Endothelial cell of umbilical vein (primary cell): ENCODE measurements around the gene FNBP1. TPM values are rescaled to one million over a fixed set of nuclear protein-coding genes. Genes with fewer than 3 reads are reported as not detected.

Source experiments
- BruUV-seq: library from RNA; stranded (reverse); fragments of 400-500 nt; replicated peaks from 2 replicates; lab custom pipeline; 2021; lab: Mats Ljungman, UMichigan
- CTCF ChIA-PET: fragments of 300-600, 350-600 bp; sonication (Branson Sonifier 250); formaldehyde crosslinking; loops from one replicate; lab custom pipeline; 2021; ENCODE audit warnings: antibody characterized with exemption, inconsistent platforms; lab: Charles Lee
- POLR2A ChIA-PET: fragments of 300-600, 350-600 bp; sonication (Branson Sonifier 250); formaldehyde crosslinking; loops from one replicate; lab custom pipeline; 2021; ENCODE audit warnings: antibody characterized with exemption, inconsistent platforms; lab: Charles Lee
- DNase-seq: peaks from one replicate; pipeline ENCODE4 v3.0.0-alpha.2; 2011; ENCODE audit warnings: low read depth, low spot score
- FAIRE-seq: peaks from 2 replicates; lab custom pipeline; 2011; peaks lifted over from hg19 to GRCh38; lab: Jason Lieb, UNC
- H2AFZ ChIP-seq: 2 replicates; pipeline ENCODE4 v1.6.0; 2012; ENCODE audit warnings: low read depth, low read length, control low read depth, inconsistent platforms
- H3K27ac ChIP-seq: 2 replicates; pipeline ENCODE4 v1.5.1; 2011; ENCODE audit warnings: low read depth, mild to moderate bottlenecking, control low read depth, low read length, moderate library complexity; ENCODE audit not compliant: insufficient read depth
- H3K27me3 ChIP-seq, 2 experiments: 2 replicates each; pipeline versions ENCODE4 v1.6.0 to v1.6.1; 2011; ENCODE audit warnings: low read length in 2 of 2, mixed read lengths in 1 of 2; ENCODE audit not compliant: control insufficient read depth in 2 of 2, insufficient read depth in 2 of 2
- H3K36me3 ChIP-seq, 2 experiments: 2 replicates in 1 of 2; 3 replicates in 1 of 2; pipeline ENCODE4 v1.5.1; 2011; ENCODE audit warnings: low read length in 2 of 2, mild to moderate bottlenecking in 1 of 2, moderate library complexity in 1 of 2; ENCODE audit not compliant: control insufficient read depth in 2 of 2, insufficient read depth in 2 of 2; ENCODE audit errors: extremely low read depth in 1 of 2
- H3K4me1 ChIP-seq: 3 replicates; pipeline ENCODE4 v1.5.1; 2011; ENCODE audit warnings: mild to moderate bottlenecking, low read length; ENCODE audit not compliant: control insufficient read depth, insufficient read depth; ENCODE audit errors: extremely low read depth
- H3K4me2 ChIP-seq: 2 replicates; pipeline ENCODE4 v1.6.1; 2011; ENCODE audit warnings: low read length, control low read depth, mixed read lengths; ENCODE audit not compliant: insufficient read depth
- H3K4me3 ChIP-seq, 3 experiments: fragments of 200-600 bp in 1 of 3; sonication (generic), shearing (Covaris generic) in 1 of 3; replicated peaks in 1 of 3; 2 replicates each; pipeline ENCODE4 v1.5.1; 2011 to 2016; ENCODE audit warnings: control low read depth in 3 of 3, low read length in 3 of 3, mild to moderate bottlenecking in 2 of 3, inconsistent platforms in 1 of 3, low read depth in 1 of 3, moderate library complexity in 1 of 3; ENCODE audit not compliant: insufficient read depth in 1 of 3
- H3K79me2 ChIP-seq: 2 replicates; pipeline ENCODE4 v1.6.0; 2012; ENCODE audit warnings: low read length, inconsistent platforms; ENCODE audit not compliant: control insufficient read depth, insufficient read depth
- H3K9ac ChIP-seq: replicated peaks from 2 replicates; pipeline ENCODE3; 2011; ENCODE audit warnings: low read length, control low read depth; ENCODE audit not compliant: insufficient read depth; ENCODE audit errors: extremely low read depth
- H3K9me1 ChIP-seq: replicated peaks from 3 replicates; pipeline ENCODE4 v1.6.0; 2011; ENCODE audit warnings: mild to moderate bottlenecking, low read length; ENCODE audit not compliant: control insufficient read depth, insufficient read depth; ENCODE audit errors: extremely low read depth
- H3K9me3 ChIP-seq: replicated peaks from 2 replicates; pipeline ENCODE4 v1.5.1; 2012; ENCODE audit warnings: low read length, inconsistent platforms; ENCODE audit not compliant: control insufficient read depth, insufficient read depth
- H4K20me1 ChIP-seq: replicated peaks from 2 replicates; pipeline ENCODE3; 2011; ENCODE audit warnings: mild to moderate bottlenecking, low read length; ENCODE audit not compliant: control insufficient read depth, insufficient read depth; ENCODE audit errors: extremely low read depth
- CTCF ChIP-seq, 2 donors: IDR thresholded peaks; 1 replicate in 1 of 2; 2 replicates in 1 of 2; pipeline ENCODE4 v1.5.1; 2011; ENCODE audit warnings: low read length in 2 of 2, mild to moderate bottlenecking in 2 of 2, moderate library complexity in 2 of 2, control low read depth in 1 of 2, inconsistent platforms in 1 of 2, low read depth in 1 of 2; ENCODE audit not compliant: insufficient read depth in 1 of 2; ENCODE audit errors: extremely low read depth in 1 of 2
- EZH2 ChIP-seq: IDR thresholded peaks from 2 replicates; pipeline ENCODE4 v1.6.1; 2012; ENCODE audit warnings: borderline replicate concordance, low read depth, mild to moderate bottlenecking, moderate library complexity, low read length, inconsistent platforms; ENCODE audit not compliant: severe bottlenecking
- FOS ChIP-seq: IDR thresholded peaks from 2 replicates; pipeline ENCODE4 v1.6.1; 2011; ENCODE audit warnings: mild to moderate bottlenecking, low read length, moderate library complexity, borderline replicate concordance; ENCODE audit not compliant: insufficient read depth
- JUN ChIP-seq: IDR thresholded peaks from 2 replicates; pipeline ENCODE4 v1.6.1; 2011; ENCODE audit warnings: borderline replicate concordance, low read depth; ENCODE audit not compliant: insufficient read length, insufficient read depth
- MYC ChIP-seq: IDR thresholded peaks from one replicate; pipeline ENCODE4 v1.6.1; 2011; ENCODE audit warnings: mild to moderate bottlenecking, low read depth, low read length
- POLR2A ChIP-seq: IDR thresholded peaks from 2 replicates; pipeline ENCODE4 v1.6.1; 2012; ENCODE audit warnings: low read depth, mild to moderate bottlenecking, control low read depth, low read length
- dilution Hi-C: fragments of 300-500 bp; cut with MboI; formaldehyde crosslinking; loops from one replicate; pipeline ENCODE4 v1.15.0; 2019; ENCODE audit warnings: low sequenced_read_pairs; ENCODE audit not compliant: extremely low pct_ligation_motif_present
- intact Hi-C: fragments of 100-400 bp; cut with micrococcal nuclease; formaldehyde crosslinking; loops from one replicate; pipeline ENCODE4 v1.10.0; 2022
- polyA plus RNA-seq, 4 experiments: library from polyadenylated mRNA; depleted of rRNA in 3 of 4; stranded (reverse) in 3 of 4; unstranded in 1 of 4; fragments of >200 nt; gene quantifications; 2 replicates each; pipeline versions ENCODE4 v1.2.1 to v1.2.3, GENCODE V29; 2011 to 2012; ENCODE audit warnings: missing spikeins in 1 of 4
- total RNA-seq: library from RNA; stranded (reverse); gene quantifications from 2 replicates; pipeline ENCODE4 v1.2.3, GENCODE V29; 2021
- TF ChIP-seq, protein P1 (sequence below): IDR thresholded peaks from 2 replicates; pipeline ENCODE4 v1.6.1; 2011; ENCODE audit not compliant: insufficient read depth, insufficient read length

The FNBP1 gene
- total and polyA plus RNA-seq, 2 donors (not counting 3 experiments of a cell fraction or from before 2014, with no cell fraction given) = 10.9 to 43.9 TPM

GRCh38 chr9:129875687-129876395, 167.1 kb downstream of the FNBP1 start:
- Histone ChIP-seq H4K20me1 (no peaks in the 10 kb centered on the region), H3K9me1 (no peaks in the 10 kb centered on the region), H3K9me3 (no peaks in the 10 kb centered on the region), H3K36me3 (peaks cover 0 to 6% of the 10 kb centered on the region in 2 experiments), H3K4me1 (no peaks in the 10 kb centered on the region), H3K79me2 (no peaks in the 10 kb centered on the region), H3K4me3 (no peak overlapping the region), H2AFZ (no peak overlapping the region), H3K27me3 (no peaks in the 10 kb centered on the region), H3K9ac (no peak overlapping the region), H3K27ac (no peak overlapping the region), H3K4me2 (no peak overlapping the region)
- TF ChIP-seq FOS = no peak
- no peak for TF ChIP-seq CTCF (IDR thresholded peaks at IDR 0.05; ENCODE audit: extremely low read depth in 1 of 2, insufficient read depth in 1 of 2, low read depth in 1 of 2, low read length in 2 of 2)
- CTCF ChIA-PET = interaction anchor here (1.3 to 1.4 kb wide), 2 partner anchors 10 to 11 kb away, joined by 3 to 4 read pairs; no protein-coding TSS in a partner anchor
- no TSS peak for BruUV-seq
- intact Hi-C loops (no loop called here), dilution Hi-C loops (no loop called here)
- POLR2A ChIA-PET = no interaction called here
- no peak for DNase-seq
- FAIRE-seq = no peak

DNA sequence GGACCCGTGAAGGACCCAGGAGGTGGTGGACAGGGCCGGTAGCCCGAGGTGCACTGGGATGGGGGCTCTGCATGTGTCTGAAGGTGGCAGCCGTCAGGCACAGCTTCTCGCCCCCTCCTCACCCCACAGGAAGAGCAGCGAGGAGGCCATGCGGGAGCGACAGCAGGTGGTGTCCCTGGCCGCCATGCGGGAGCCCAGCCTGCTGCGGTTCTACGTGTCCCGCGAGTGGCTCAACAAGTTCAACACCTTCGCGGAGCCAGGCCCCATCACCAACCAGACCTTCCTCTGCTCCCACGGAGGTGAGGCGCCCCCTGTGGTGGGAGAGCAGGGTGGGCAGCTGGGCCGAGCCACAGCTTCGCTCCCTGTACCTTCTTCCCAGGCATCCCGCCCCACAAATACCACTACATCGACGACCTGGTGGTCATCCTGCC, 167.8 kb downstream of the FNBP1 start:
- dilution Hi-C loops = no loop called here
- FAIRE-seq = no peak
- Histone ChIP-seq H3K27ac (no peak overlapping the region), H2AFZ (no peak overlapping the region), H4K20me1 (no peaks in the 10 kb centered on the region), H3K4me3 (no peak overlapping the region), H3K9me3 (no peaks in the 10 kb centered on the region), H3K79me2 (no peaks in the 10 kb centered on the region), H3K27me3 (no peaks in the 10 kb centered on the region), H3K9me1 (no peaks in the 10 kb centered on the region), H3K9ac (no peak overlapping the region), H3K36me3 (peaks cover 0 to 5% of the 10 kb centered on the region in 2 experiments), H3K4me2 (no peak overlapping the region), H3K4me1 (no peaks in the 10 kb centered on the region)
- CTCF ChIA-PET = interaction anchor here (1.3 kb wide), 1 partner anchor 9 kb away, joined by 3 read pairs; no protein-coding TSS in a partner anchor
- POLR2A ChIA-PET = no interaction called here
- DNase-seq = no peak
- intact Hi-C loops = no loop called here
- no TSS peak for BruUV-seq
- TF ChIP-seq JUN (no peak), POLR2A (no peak), MYC (no peak), CTCF (IDR thresholded peaks at IDR 0.05; ENCODE audit: extremely low read depth in 1 of 2, insufficient read depth in 1 of 2, low read depth in 1 of 2, low read length in 2 of 2) (peak; percentile 5 to 13), EZH2 (no peak), FOS (no peak)
- TF ChIP-seq, protein P1, sequence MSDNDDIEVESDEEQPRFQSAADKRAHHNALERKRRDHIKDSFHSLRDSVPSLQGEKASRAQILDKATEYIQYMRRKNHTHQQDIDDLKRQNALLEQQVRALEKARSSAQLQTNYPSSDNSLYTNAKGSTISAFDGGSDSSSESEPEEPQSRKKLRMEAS = no peak
